ENCODE data around the gene ZC2HC1B. TPM values are rescaled to one million over a fixed set of nuclear protein-coding genes. Genes with fewer than 3 reads are reported as not detected.

Gene ZC2HC1B
- total and polyA plus RNA-seq, 2 experiments from 2014 or later: not detected

DNA sequence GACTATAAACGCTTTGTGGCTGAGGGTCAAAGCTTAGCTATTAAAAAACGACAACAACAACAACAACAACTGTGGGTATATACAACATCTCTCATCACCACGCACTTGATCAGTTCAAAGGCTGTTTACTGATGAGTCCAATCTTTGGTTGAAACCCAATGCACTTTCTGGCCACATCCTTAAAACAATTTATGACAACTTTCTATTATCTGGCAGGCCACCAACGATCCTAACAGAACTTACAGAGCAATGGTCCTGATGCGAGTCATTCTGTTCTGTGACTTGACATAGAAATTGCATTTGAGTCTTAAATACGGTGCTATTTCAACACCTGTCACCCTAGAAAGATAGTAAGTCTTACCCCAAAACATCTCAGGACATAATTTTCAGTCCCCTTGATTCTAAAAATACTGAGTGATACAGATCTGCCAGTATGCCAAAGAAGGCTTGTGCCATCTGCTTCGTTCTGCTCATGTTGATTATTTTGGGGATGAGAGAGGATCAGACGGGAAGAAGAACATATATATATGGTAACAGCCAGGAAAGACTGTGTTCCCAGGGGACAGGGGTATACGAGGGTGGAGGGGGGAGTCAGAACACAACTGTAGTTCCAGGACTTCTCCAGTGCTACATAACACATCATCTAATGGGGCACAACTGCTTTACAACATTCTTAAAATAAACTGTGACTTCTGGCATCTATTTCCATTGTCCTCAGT lies 87.9 kb downstream of the ZC2HC1B start:
- Histone ChIP-seq H3K27ac (no peak overlapping the region), H4K20me1 (ENCODE audit: insufficient read depth, poor library complexity, severe bottlenecking) (no peaks in the 10 kb centered on the region)

DNA sequence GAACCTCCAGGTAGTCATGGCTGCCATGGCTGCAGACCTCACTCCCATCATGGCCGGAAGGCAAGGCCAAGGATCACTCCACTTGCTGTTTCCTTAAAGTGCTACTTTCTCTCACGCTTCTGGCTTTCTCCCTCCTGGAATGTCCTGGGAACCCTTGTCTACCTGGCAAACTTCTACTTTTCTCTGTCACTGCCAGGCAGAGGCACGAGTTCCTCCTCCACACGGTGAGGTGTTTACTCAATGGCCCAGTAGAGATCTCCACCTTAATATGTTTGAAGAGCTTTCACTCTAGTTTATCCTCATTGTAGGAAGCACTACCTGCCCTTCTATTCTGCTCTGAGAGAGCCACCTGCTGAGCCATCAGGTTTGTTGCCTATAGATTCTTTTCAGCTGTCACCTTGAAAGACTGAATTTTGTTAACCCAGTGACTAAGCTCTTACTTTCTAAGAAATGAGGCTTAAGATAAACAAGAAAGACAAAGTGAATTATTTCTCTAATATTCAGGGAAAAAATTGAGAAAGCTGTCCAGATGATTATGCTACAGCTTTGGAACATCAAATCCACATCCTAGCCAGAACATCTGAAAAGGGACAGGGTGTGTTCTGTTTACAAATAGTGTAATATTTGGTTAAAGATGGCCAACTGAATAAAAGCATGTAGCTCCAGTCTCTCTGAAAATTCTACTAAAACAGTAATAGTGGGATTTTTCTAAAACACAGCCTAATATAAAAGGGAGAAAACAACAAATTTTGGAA lies 88.8 kb downstream of the ZC2HC1B start:
- no peaks in the 10 kb centered on the region for H3K9me2 ChIP-seq (replicated peaks; ENCODE audit: insufficient read depth)

More for the DNA sequence above, 87.9 kb downstream of the ZC2HC1B start:
- Histone ChIP-seq H3K79me2 (no peaks in the 10 kb centered on the region), H3K9me3 (ENCODE audit: low read depth) (no peaks in the 10 kb centered on the region), H3K4me2 (no peak overlapping the region), H3K36me3 (replicated peaks; ENCODE audit: insufficient read depth, low read depth) (no peaks in the 10 kb centered on the region), H3K4me1 (ENCODE audit: insufficient read depth) (peaks cover 18% of the 10 kb centered on the region), H3K27me3 (no peaks in the 10 kb centered on the region), H2AFZ (no peak overlapping the region), H3K4me3 (no peak overlapping the region), H3K9me2 (replicated peaks; ENCODE audit: insufficient read depth) (no peaks in the 10 kb centered on the region)
- no peak for DNase-seq (ENCODE audit: low spot score)
- TF ChIP-seq EZH2 (IDR thresholded peaks at IDR 0.05; ENCODE audit: borderline replicate concordance) (no peak), EZH2phosphoT487 (IDR thresholded peaks at IDR 0.05; ENCODE audit: low read depth, severe bottlenecking, unreplicated experiment) (no peak)
- TF ChIP-seq, protein P1, sequence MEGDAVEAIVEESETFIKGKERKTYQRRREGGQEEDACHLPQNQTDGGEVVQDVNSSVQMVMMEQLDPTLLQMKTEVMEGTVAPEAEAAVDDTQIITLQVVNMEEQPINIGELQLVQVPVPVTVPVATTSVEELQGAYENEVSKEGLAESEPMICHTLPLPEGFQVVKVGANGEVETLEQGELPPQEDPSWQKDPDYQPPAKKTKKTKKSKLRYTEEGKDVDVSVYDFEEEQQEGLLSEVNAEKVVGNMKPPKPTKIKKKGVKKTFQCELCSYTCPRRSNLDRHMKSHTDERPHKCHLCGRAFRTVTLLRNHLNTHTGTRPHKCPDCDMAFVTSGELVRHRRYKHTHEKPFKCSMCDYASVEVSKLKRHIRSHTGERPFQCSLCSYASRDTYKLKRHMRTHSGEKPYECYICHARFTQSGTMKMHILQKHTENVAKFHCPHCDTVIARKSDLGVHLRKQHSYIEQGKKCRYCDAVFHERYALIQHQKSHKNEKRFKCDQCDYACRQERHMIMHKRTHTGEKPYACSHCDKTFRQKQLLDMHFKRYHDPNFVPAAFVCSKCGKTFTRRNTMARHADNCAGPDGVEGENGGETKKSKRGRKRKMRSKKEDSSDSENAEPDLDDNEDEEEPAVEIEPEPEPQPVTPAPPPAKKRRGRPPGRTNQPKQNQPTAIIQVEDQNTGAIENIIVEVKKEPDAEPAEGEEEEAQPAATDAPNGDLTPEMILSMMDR (IDR thresholded peaks at IDR 0.05; ENCODE audit: poor library complexity): no peak
- 92% methylated on average over 9 of the region's 9 CpGs for WGBS (ENCODE audit: low lambda C conversion rate, missing lambda C conversion rate)

DNA sequence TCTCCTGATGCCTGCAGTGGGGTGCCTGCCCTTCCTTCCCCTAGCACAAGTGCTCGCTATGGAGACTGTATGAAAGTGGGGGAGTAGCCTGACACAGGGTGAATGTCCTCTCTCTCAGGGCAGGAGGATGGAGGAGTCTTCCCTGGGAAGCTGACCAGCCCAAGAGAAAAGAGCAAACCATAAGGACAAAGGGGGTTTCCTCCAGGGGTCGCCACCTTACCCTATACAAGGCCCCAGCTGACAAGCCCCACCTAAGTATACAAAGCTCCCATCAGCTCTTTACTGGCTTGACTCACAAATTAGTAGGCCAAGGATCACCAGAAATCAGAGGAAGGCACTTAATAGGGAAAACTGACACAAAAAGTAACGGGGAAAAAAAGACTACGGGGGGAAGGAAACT lies 89.6 kb downstream of the ZC2HC1B start:
- TF ChIP-seq, protein P1 (IDR thresholded peaks at IDR 0.05; ENCODE audit: poor library complexity): no peak
- no peak for TF ChIP-seq EZH2phosphoT487 (IDR thresholded peaks at IDR 0.05; ENCODE audit: low read depth, severe bottlenecking, unreplicated experiment)
- no peak for TF ChIP-seq EZH2 (IDR thresholded peaks at IDR 0.05; ENCODE audit: borderline replicate concordance)
- 90% methylated on average over 4 of the region's 4 CpGs for WGBS (ENCODE audit: low lambda C conversion rate, missing lambda C conversion rate)
- Histone ChIP-seq H4K20me1 (ENCODE audit: insufficient read depth, poor library complexity, severe bottlenecking) (no peaks in the 10 kb centered on the region), H3K27me3 (no peaks in the 10 kb centered on the region), H3K4me1 (ENCODE audit: insufficient read depth) (peaks cover 22% of the 10 kb centered on the region), H2AFZ (no peak overlapping the region), H3K36me3 (replicated peaks; ENCODE audit: insufficient read depth, low read depth) (no peaks in the 10 kb centered on the region), H3K79me2 (no peaks in the 10 kb centered on the region), H3K9me2 (replicated peaks; ENCODE audit: insufficient read depth) (no peaks in the 10 kb centered on the region), H3K9me3 (ENCODE audit: low read depth) (no peaks in the 10 kb centered on the region), H3K27ac (no peak overlapping the region), H3K4me2 (no peak overlapping the region), H3K4me3 (no peak overlapping the region)
- no peak for DNase-seq (ENCODE audit: low spot score)

More for the DNA sequence above, 88.8 kb downstream of the ZC2HC1B start:
- Histone ChIP-seq H3K4me2 (no peak overlapping the region), H2AFZ (no peak overlapping the region), H3K9me3 (ENCODE audit: low read depth) (no peaks in the 10 kb centered on the region), H3K4me1 (ENCODE audit: insufficient read depth) (peaks cover 18% of the 10 kb centered on the region), H3K27me3 (no peaks in the 10 kb centered on the region), H4K20me1 (ENCODE audit: insufficient read depth, poor library complexity, severe bottlenecking) (no peaks in the 10 kb centered on the region), H3K36me3 (replicated peaks; ENCODE audit: insufficient read depth, low read depth) (no peaks in the 10 kb centered on the region), H3K79me2 (no peaks in the 10 kb centered on the region), H3K4me3 (no peak overlapping the region), H3K27ac (no peak overlapping the region)
- DNase-seq (ENCODE audit: low spot score): no peak
- no peak for TF ChIP-seq EZH2phosphoT487 (IDR thresholded peaks at IDR 0.05; ENCODE audit: low read depth, severe bottlenecking, unreplicated experiment)
- TF ChIP-seq, protein P1 (IDR thresholded peaks at IDR 0.05; ENCODE audit: poor library complexity): no peak
- TF ChIP-seq EZH2 (IDR thresholded peaks at IDR 0.05; ENCODE audit: borderline replicate concordance): no peak
- WGBS (ENCODE audit: low lambda C conversion rate, missing lambda C conversion rate): 69% methylated on average over 4 of the region's 4 CpGs
